ENCODE results near the gene RRAGD.

RRAGD gene

GRCh38 chr6:89375427-89376267, 36.4 kb downstream of the RRAGD start:
- Histone ChIP-seq H3K36me3 (ENCODE audit: insufficient read depth, insufficient read length, low read length) (no peaks in the 10 kb centered on the region), H3K27me3 (ENCODE audit: insufficient read depth, insufficient read length) (no peaks in the 10 kb centered on the region), H3K4me3 (ENCODE audit: insufficient read length, low read depth) (no peak overlapping the region), H3K4me1 (ENCODE audit: insufficient read depth, insufficient read length) (no peaks in the 10 kb centered on the region), H3K9me3 (ENCODE audit: insufficient read depth, low read length) (no peaks in the 10 kb centered on the region), H3K9ac (ENCODE audit: insufficient read length, low read depth) (no peak overlapping the region)
- no peak for TF ChIP-seq YY1 (IDR thresholded peaks at IDR 0.05; ENCODE audit: insufficient read depth, insufficient read length)
- no peak for TF ChIP-seq SUZ12 (IDR thresholded peaks at IDR 0.05; ENCODE audit: extremely low read depth, insufficient read depth, insufficient read length)
- no peak for TF ChIP-seq ZNF274 (IDR thresholded peaks at IDR 0.05; ENCODE audit: low read depth, low read length)
- DNase-seq (ENCODE audit: low read depth, low spot score): peak; percentile 66

- TF ChIP-seq ZNF274 (IDR thresholded peaks at IDR 0.05; ENCODE audit: low read depth, low read length) (no peak), SUZ12 (IDR thresholded peaks at IDR 0.05; ENCODE audit: extremely low read depth, insufficient read depth, insufficient read length) (no peak), YY1 (IDR thresholded peaks at IDR 0.05; ENCODE audit: insufficient read depth, insufficient read length) (no peak)
- Histone ChIP-seq H3K36me3 (ENCODE audit: insufficient read depth, insufficient read length, low read length) (no peaks in the 10 kb centered on the region), H3K9me3 (ENCODE audit: insufficient read depth, low read length) (no peaks in the 10 kb centered on the region), H3K9ac (ENCODE audit: insufficient read length, low read depth) (no peak overlapping the region), H3K27me3 (ENCODE audit: insufficient read depth, insufficient read length) (no peaks in the 10 kb centered on the region), H3K4me3 (ENCODE audit: insufficient read length, low read depth) (no peak overlapping the region), H3K4me1 (ENCODE audit: insufficient read depth, insufficient read length) (no peaks in the 10 kb centered on the region)
- no peak for DNase-seq (ENCODE audit: low read depth, low spot score)
These were observed 39.6 kb downstream of the RRAGD start for GRCh38 chr6:89372506-89372901.

GRCh38 chr6:89371849-89372505, 40.1 kb downstream of the RRAGD start:
- no peaks in the 10 kb centered on the region for H3K36me3 ChIP-seq (ENCODE audit: insufficient read depth, insufficient read length, low read length)
- no peak overlapping the region for H3K9ac ChIP-seq (ENCODE audit: insufficient read length, low read depth)
- H3K4me3 ChIP-seq (ENCODE audit: insufficient read length, low read depth): no peak overlapping the region
- no peaks in the 10 kb centered on the region for H3K4me1 ChIP-seq (ENCODE audit: insufficient read depth, insufficient read length)
- H3K27me3 ChIP-seq (ENCODE audit: insufficient read depth, insufficient read length): no peaks in the 10 kb centered on the region
- no peak for DNase-seq (ENCODE audit: low read depth, low spot score)
- no peaks in the 10 kb centered on the region for H3K9me3 ChIP-seq (ENCODE audit: insufficient read depth, low read length)
- TF ChIP-seq SUZ12 (IDR thresholded peaks at IDR 0.05; ENCODE audit: extremely low read depth, insufficient read depth, insufficient read length): no peak

GRCh38 chr6:89368999-89369398, 43.1 kb downstream of the RRAGD start:
- no peaks in the 10 kb centered on the region for H3K27me3 ChIP-seq (ENCODE audit: insufficient read depth, insufficient read length)
- no peak overlapping the region for H3K9ac ChIP-seq (ENCODE audit: insufficient read length, low read depth)
- DNase-seq (ENCODE audit: low read depth, low spot score): no peak
- H3K4me3 ChIP-seq (ENCODE audit: insufficient read length, low read depth): no peak overlapping the region
- TF ChIP-seq ZNF274 (IDR thresholded peaks at IDR 0.05; ENCODE audit: low read depth, low read length) (no peak), YY1 (IDR thresholded peaks at IDR 0.05; ENCODE audit: insufficient read depth, insufficient read length) (no peak), SUZ12 (IDR thresholded peaks at IDR 0.05; ENCODE audit: extremely low read depth, insufficient read depth, insufficient read length) (no peak)
- H3K36me3 ChIP-seq (ENCODE audit: insufficient read depth, insufficient read length, low read length): no peaks in the 10 kb centered on the region
- H3K4me1 ChIP-seq (ENCODE audit: insufficient read depth, insufficient read length): no peaks in the 10 kb centered on the region
- H3K9me3 ChIP-seq (ENCODE audit: insufficient read depth, low read length): no peaks in the 10 kb centered on the region

- Histone ChIP-seq H3K27me3 (ENCODE audit: insufficient read depth, insufficient read length) (no peaks in the 10 kb centered on the region), H3K9ac (ENCODE audit: insufficient read length, low read depth) (no peak overlapping the region), H3K9me3 (ENCODE audit: insufficient read depth, low read length) (no peaks in the 10 kb centered on the region), H3K4me1 (ENCODE audit: insufficient read depth, insufficient read length) (no peaks in the 10 kb centered on the region), H3K4me3 (ENCODE audit: insufficient read length, low read depth) (no peak overlapping the region), H3K36me3 (ENCODE audit: insufficient read depth, insufficient read length, low read length) (no peaks in the 10 kb centered on the region)
- TF ChIP-seq SUZ12 (IDR thresholded peaks at IDR 0.05; ENCODE audit: extremely low read depth, insufficient read depth, insufficient read length) (no peak), ZNF274 (IDR thresholded peaks at IDR 0.05; ENCODE audit: low read depth, low read length) (no peak), YY1 (IDR thresholded peaks at IDR 0.05; ENCODE audit: insufficient read depth, insufficient read length) (no peak)
- DNase-seq (ENCODE audit: low read depth, low spot score): no peak
These were observed 44.0 kb downstream of the RRAGD start for GRCh38 chr6:89368107-89368506.

- Histone ChIP-seq H3K4me3 (ENCODE audit: insufficient read length, low read depth) (no peak overlapping the region), H3K36me3 (ENCODE audit: insufficient read depth, insufficient read length, low read length) (no peaks in the 10 kb centered on the region), H3K27me3 (ENCODE audit: insufficient read depth, insufficient read length) (no peaks in the 10 kb centered on the region), H3K9ac (ENCODE audit: insufficient read length, low read depth) (no peak overlapping the region), H3K9me3 (ENCODE audit: insufficient read depth, low read length) (no peaks in the 10 kb centered on the region), H3K4me1 (ENCODE audit: insufficient read depth, insufficient read length) (no peaks in the 10 kb centered on the region)
- DNase-seq (ENCODE audit: low read depth, low spot score): no peak
- TF ChIP-seq ZNF274 (IDR thresholded peaks at IDR 0.05; ENCODE audit: low read depth, low read length): no peak
These were observed 47.5 kb downstream of the RRAGD start for GRCh38 chr6:89364586-89364985.

GRCh38 chr6:89361171-89361570, 50.9 kb downstream of the RRAGD start:
- no peak for DNase-seq (ENCODE audit: low read depth, low spot score)
- no peaks in the 10 kb centered on the region for H3K27me3 ChIP-seq (ENCODE audit: insufficient read depth, insufficient read length)

More at GRCh38 chr6:89361171-89361570, 50.9 kb downstream of the RRAGD start:
- Histone ChIP-seq H3K36me3 (ENCODE audit: insufficient read depth, insufficient read length, low read length) (no peaks in the 10 kb centered on the region), H3K9ac (ENCODE audit: insufficient read length, low read depth) (no peak overlapping the region), H3K9me3 (ENCODE audit: insufficient read depth, low read length) (no peaks in the 10 kb centered on the region), H3K4me3 (ENCODE audit: insufficient read length, low read depth) (no peak overlapping the region), H3K4me1 (ENCODE audit: insufficient read depth, insufficient read length) (no peaks in the 10 kb centered on the region)
- TF ChIP-seq SUZ12 (IDR thresholded peaks at IDR 0.05; ENCODE audit: extremely low read depth, insufficient read depth, insufficient read length): no peak
- TF ChIP-seq ZNF274 (IDR thresholded peaks at IDR 0.05; ENCODE audit: low read depth, low read length): no peak
- TF ChIP-seq YY1 (IDR thresholded peaks at IDR 0.05; ENCODE audit: insufficient read depth, insufficient read length): no peak

Data from NT2/D1 (cell line).